GM23338 (cell line): ENCODE results near the gene GSS. TPM values are rescaled to one million over a fixed set of nuclear protein-coding genes. Genes with fewer than 3 reads are reported as not detected.

Experiments
- ATAC-seq: fragments of 200-7000 bp; cut with Tn5 transposase; 3 replicates; pipeline ENCODE4 v1.9.1; 2020
- DNase-seq: peaks from one replicate; pipeline ENCODE4 v3.0.0-alpha.2; 2015; ENCODE audit warnings: low spot score
- H2AFZ ChIP-seq: fragments of 200-600 bp; sonication (generic); 2 replicates; pipeline ENCODE4 v1.8.0; 2016; ENCODE audit warnings: antibody characterized with exemption, mild to moderate bottlenecking, moderate library complexity
- H3F3A ChIP-seq: fragments of 200-600 bp; sonication (generic); replicated peaks from 2 replicates; pipeline ENCODE4 v1.8.0; 2017; ENCODE audit warnings: antibody characterized with exemption, mixed run types, low read depth
- H3K27ac ChIP-seq: fragments of 200-600 bp; sonication (generic); 2 replicates; pipeline ENCODE4 v1.6.1; 2016; ENCODE audit warnings: low read depth
- H3K27me3 ChIP-seq: fragments of 200-600 bp; sonication (generic); 2 replicates; pipeline ENCODE4 v1.8.0; 2016; ENCODE audit warnings: mild to moderate bottlenecking, mixed run types, moderate library complexity; ENCODE audit not compliant: insufficient read depth
- H3K36me3 ChIP-seq: fragments of 200-600 bp; sonication (generic); 2 replicates; pipeline ENCODE4 v1.8.0; 2016; ENCODE audit warnings: mild to moderate bottlenecking; ENCODE audit not compliant: insufficient read depth
- H3K4me1 ChIP-seq: fragments of 200-600 bp; sonication (generic); 2 replicates; pipeline ENCODE4 v1.8.0; 2016; ENCODE audit warnings: mild to moderate bottlenecking, moderate library complexity; ENCODE audit not compliant: insufficient read depth
- H3K4me2 ChIP-seq: fragments of 200-600 bp; sonication (generic); 2 replicates; pipeline ENCODE4 v1.7.1; 2017; ENCODE audit warnings: mixed run types
- H3K4me3 ChIP-seq: fragments of 200-600 bp; sonication (generic); 2 replicates; pipeline ENCODE4 v1.6.1; 2016; ENCODE audit warnings: mixed run types
- H3K79me2 ChIP-seq: fragments of 200-600 bp; sonication (generic); replicated peaks from 2 replicates; pipeline ENCODE4 v1.8.0; 2017; ENCODE audit warnings: mild to moderate bottlenecking; ENCODE audit not compliant: insufficient read depth
- H3K9me2 ChIP-seq: fragments of 200-600 bp; sonication (generic); 2 replicates; pipeline ENCODE4 v1.8.0; 2017; ENCODE audit not compliant: insufficient read depth
- H4K20me1 ChIP-seq: fragments of 200-600 bp; sonication (generic); replicated peaks from 2 replicates; pipeline ENCODE4 v1.8.0; 2017; ENCODE audit warnings: mild to moderate bottlenecking; ENCODE audit not compliant: insufficient read depth
- H3K27ac Mint-ChIP-seq: 2 replicates; pipeline ENCODE4 v1.8.0; 2020; ENCODE audit warnings: inconsistent platforms, mild to moderate bottlenecking, moderate library complexity, mixed read lengths
- H3K27me3 Mint-ChIP-seq: 3 replicates; pipeline ENCODE4 v1.8.0; 2022; ENCODE audit warnings: low read depth, mild to moderate bottlenecking, moderate library complexity, mixed read lengths, inconsistent platforms; ENCODE audit not compliant: insufficient read depth, poor library complexity
- H3K36me3 Mint-ChIP-seq: 3 replicates; pipeline ENCODE4 v1.8.0; 2021; ENCODE audit warnings: low read depth, mild to moderate bottlenecking, inconsistent platforms, moderate library complexity, mixed read lengths
- H3K4me1 Mint-ChIP-seq: 3 replicates; pipeline ENCODE4 v1.8.0; 2020; ENCODE audit warnings: mild to moderate bottlenecking, inconsistent platforms, mixed read lengths
- H3K4me3 Mint-ChIP-seq: 3 replicates; pipeline ENCODE4 v1.8.0; 2021; ENCODE audit warnings: moderate library complexity, mild to moderate bottlenecking, inconsistent platforms, mixed read lengths
- H3K9me3 Mint-ChIP-seq: 3 replicates; pipeline ENCODE4 v1.8.0; 2020; ENCODE audit warnings: moderate library complexity, mild to moderate bottlenecking, inconsistent platforms, mixed read lengths
- CREB1 ChIP-seq: fragments of 250-450 bp; sonication (Bioruptor Pico); IDR thresholded peaks from 2 replicates; pipeline ENCODE4 v1.5.0; 2020; ENCODE audit warnings: low read depth, mild to moderate bottlenecking, moderate library complexity
- CTCF ChIP-seq, 2 experiments: fragments of 200-600 bp in 1 of 2; sonication (generic) in 1 of 2; conservative IDR thresholded peaks; 2 replicates each; pipeline versions ENCODE4 v1.5.1 to v1.6.1; 2016 to 2017; ENCODE audit warnings: antibody characterized with exemption in 2 of 2, low read depth in 2 of 2, mild to moderate bottlenecking in 2 of 2, moderate library complexity in 1 of 2
- ETS1 ChIP-seq: IDR thresholded peaks from 2 replicates; pipeline ENCODE4 v1.6.1; 2016; ENCODE audit warnings: antibody characterized with exemption
- EZH2 ChIP-seq: fragments of 200-600 bp; sonication (generic); IDR thresholded peaks from one replicate; pipeline ENCODE4 v1.8.0; 2017; ENCODE audit warnings: antibody characterized with exemption, mild to moderate bottlenecking, low read depth; ENCODE audit not compliant: unreplicated experiment
- NANOG ChIP-seq: IDR thresholded peaks from 2 replicates; pipeline ENCODE4 v1.6.1; 2016; ENCODE audit warnings: antibody characterized with exemption, borderline replicate concordance
- POLR2AphosphoS5 ChIP-seq: IDR thresholded peaks from 2 replicates; pipeline ENCODE4 v1.6.1; 2016; ENCODE audit warnings: antibody characterized with exemption, low read depth
- STAT1 ChIP-seq: IDR thresholded peaks from one replicate; pipeline ENCODE4 v1.6.1; 2016; ENCODE audit warnings: antibody characterized with exemption; ENCODE audit not compliant: unreplicated experiment
- ZNF114 ChIP-seq: fragments of 250-450 bp; sonication (Bioruptor Pico); IDR thresholded peaks from 2 replicates; pipeline ENCODE4 v1.5.0; 2020; ENCODE audit warnings: mild to moderate bottlenecking, moderate library complexity
- ZNF331 ChIP-seq: fragments of 250-450 bp; sonication (Bioruptor Pico); IDR thresholded peaks from 2 replicates; pipeline ENCODE4 v1.5.0; 2020; ENCODE audit warnings: low read depth, mild to moderate bottlenecking, moderate library complexity
- polyA plus RNA-seq: library from polyadenylated mRNA; unstranded; fragments of >200 nt; fragmentation: Nextera tagmentation; extraction: Ambion mirVana; gene quantifications from 2 replicates; pipeline ENCODE4 v1.2.1, GENCODE V29; 2016
- total RNA-seq: library from RNA; depleted of rRNA; stranded (reverse); fragments of >200 nt; shearing (Covaris generic); gene quantifications from 2 replicates; pipeline ENCODE4 v1.2.3, GENCODE V29; 2014
- TF ChIP-seq, protein P1 (sequence below): fragments of 250-450 bp; sonication (Bioruptor Pico); IDR thresholded peaks from 2 replicates; pipeline ENCODE4 v1.5.0; 2020; ENCODE audit warnings: mild to moderate bottlenecking, moderate library complexity

GSS gene
- total and polyA plus RNA-seq, 2 experiments from 2014 or later, result 34.0 to 63.3 TPM

DNA sequence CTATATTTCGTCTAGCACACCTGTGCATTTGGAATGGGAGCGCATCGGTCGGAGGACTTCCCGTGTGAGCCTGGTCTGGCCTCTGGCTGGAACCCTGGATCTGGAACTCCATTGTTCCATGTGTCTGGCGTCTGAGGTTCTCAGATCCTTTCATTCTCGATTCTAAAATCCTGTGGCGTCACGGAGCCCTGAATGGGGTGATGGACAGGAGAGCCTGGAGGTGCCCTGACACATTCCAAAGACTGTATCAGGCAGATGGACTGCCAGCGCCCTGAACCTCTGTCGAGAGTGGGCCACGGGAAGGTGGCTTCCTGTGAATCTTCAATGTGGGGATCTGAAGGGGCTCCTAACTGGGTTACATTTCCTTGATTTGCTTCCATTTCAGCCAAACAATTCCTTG, 20.7 kb upstream of the GSS start:
- ATAC-seq (no peak), DNase-seq (no peak)
- no peak overlapping the region for H3K4me3 ChIP-seq
- H3K79me2 ChIP-seq, result no peaks in the 10 kb centered on the region
- peaks cover 20% of the 10 kb centered on the region for H3K27me3 Mint-ChIP-seq
- H3K9me2 ChIP-seq, result 0 out of 2 replicates have a peak, but pooled peaks cover 4% of the 10 kb centered on the region
- H3F3A ChIP-seq, result 0 out of 2 replicates have a peak, but pooled peaks cover 2% of the 10 kb centered on the region
- no peak overlapping the region for H2AFZ ChIP-seq
- H3K27ac ChIP-seq, result no peak overlapping the region
- H3K4me1 ChIP-seq, result peaks cover 5% of the 10 kb centered on the region; the same call in 1 of the 2 replicates
- H3K36me3 Mint-ChIP-seq, result no peaks in the 10 kb centered on the region
- no peak overlapping the region for H3K4me2 ChIP-seq
- H3K9me3 Mint-ChIP-seq, result no peaks in the 10 kb centered on the region
- H3K27me3 ChIP-seq, result no peaks in the 10 kb centered on the region
- H3K27ac Mint-ChIP-seq, result no peak overlapping the region
- no peak for TF ChIP-seq NANOG
- TF ChIP-seq ETS1, result no peak
- TF ChIP-seq, protein P1, sequence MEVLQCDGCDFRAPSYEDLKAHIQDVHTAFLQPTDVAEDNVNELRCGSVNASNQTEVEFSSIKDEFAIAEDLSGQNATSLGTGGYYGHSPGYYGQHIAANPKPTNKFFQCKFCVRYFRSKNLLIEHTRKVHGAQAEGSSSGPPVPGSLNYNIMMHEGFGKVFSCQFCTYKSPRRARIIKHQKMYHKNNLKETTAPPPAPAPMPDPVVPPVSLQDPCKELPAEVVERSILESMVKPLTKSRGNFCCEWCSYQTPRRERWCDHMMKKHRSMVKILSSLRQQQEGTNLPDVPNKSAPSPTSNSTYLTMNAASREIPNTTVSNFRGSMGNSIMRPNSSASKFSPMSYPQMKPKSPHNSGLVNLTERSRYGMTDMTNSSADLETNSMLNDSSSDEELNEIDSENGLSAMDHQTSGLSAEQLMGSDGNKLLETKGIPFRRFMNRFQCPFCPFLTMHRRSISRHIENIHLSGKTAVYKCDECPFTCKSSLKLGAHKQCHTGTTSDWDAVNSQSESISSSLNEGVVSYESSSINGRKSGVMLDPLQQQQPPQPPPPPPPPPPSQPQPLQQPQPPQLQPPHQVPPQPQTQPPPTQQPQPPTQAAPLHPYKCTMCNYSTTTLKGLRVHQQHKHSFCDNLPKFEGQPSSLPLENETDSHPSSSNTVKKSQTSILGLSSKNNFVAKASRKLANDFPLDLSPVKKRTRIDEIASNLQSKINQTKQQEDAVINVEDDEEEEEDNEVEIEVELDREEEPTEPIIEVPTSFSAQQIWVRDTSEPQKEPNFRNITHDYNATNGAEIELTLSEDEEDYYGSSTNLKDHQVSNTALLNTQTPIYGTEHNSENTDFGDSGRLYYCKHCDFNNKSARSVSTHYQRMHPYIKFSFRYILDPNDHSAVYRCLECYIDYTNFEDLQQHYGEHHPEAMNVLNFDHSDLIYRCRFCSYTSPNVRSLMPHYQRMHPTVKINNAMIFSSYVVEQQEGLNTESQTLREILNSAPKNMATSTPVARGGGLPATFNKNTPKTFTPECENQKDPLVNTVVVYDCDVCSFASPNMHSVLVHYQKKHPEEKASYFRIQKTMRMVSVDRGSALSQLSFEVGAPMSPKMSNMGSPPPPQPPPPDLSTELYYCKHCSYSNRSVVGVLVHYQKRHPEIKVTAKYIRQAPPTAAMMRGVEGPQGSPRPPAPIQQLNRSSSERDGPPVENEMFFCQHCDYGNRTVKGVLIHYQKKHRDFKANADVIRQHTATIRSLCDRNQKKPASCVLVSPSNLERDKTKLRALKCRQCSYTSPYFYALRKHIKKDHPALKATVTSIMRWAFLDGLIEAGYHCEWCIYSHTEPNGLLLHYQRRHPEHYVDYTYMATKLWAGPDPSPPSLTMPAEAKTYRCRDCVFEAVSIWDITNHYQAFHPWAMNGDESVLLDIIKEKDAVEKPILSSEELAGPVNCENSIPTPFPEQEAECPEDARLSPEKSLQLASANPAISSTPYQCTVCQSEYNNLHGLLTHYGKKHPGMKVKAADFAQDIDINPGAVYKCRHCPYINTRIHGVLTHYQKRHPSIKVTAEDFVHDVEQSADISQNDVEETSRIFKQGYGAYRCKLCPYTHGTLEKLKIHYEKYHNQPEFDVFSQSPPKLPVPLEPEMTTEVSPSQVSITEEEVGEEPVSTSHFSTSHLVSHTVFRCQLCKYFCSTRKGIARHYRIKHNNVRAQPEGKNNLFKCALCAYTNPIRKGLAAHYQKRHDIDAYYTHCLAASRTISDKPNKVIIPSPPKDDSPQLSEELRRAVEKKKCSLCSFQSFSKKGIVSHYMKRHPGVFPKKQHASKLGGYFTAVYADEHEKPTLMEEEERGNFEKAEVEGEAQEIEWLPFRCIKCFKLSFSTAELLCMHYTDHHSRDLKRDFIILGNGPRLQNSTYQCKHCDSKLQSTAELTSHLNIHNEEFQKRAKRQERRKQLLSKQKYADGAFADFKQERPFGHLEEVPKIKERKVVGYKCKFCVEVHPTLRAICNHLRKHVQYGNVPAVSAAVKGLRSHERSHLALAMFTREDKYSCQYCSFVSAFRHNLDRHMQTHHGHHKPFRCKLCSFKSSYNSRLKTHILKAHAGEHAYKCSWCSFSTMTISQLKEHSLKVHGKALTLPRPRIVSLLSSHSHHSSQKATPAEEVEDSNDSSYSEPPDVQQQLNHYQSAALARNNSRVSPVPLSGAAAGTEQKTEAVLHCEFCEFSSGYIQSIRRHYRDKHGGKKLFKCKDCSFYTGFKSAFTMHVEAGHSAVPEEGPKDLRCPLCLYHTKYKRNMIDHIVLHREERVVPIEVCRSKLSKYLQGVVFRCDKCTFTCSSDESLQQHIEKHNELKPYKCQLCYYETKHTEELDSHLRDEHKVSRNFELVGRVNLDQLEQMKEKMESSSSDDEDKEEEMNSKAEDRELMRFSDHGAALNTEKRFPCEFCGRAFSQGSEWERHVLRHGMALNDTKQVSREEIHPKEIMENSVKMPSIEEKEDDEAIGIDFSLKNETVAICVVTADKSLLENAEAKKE (CRISPR knock-in tag), result no peak
- no peak for TF ChIP-seq ZNF114
- TF ChIP-seq EZH2, result no peak
- TF ChIP-seq STAT1, result no peak
- no peak for TF ChIP-seq CTCF (conservative IDR thresholded peaks at IDR 0.05; ENCODE audit: low read depth in 2 of 2)
- TF ChIP-seq POLR2AphosphoS5, result no peak
- TF ChIP-seq CREB1 (CRISPR knock-in tag), result no peak
- TF ChIP-seq ZNF331 (CRISPR knock-in tag), result no peak
- H3K36me3 ChIP-seq, result no peaks in the 10 kb centered on the region
- H4K20me1 ChIP-seq, result no peaks in the 10 kb centered on the region
- no peak overlapping the region for H3K4me3 Mint-ChIP-seq
- peaks cover 19% of the 10 kb centered on the region for H3K4me1 Mint-ChIP-seq
